Activated CD4-positive, alpha-beta T cell treated with anti-CD3 and anti-CD28 coated beads, Interleukin-2, amount 50 U/mL, for 24 hours (primary cell): ENCODE results near the gene CHD5.

Experiments
- DNase-seq, 2 donors: peaks; one replicate each; pipeline ENCODE4 v3.0.0-alpha.2; 2020; ENCODE audit warnings: low read depth in 1 of 2, low spot score in 1 of 2

CHD5 gene

GRCh38 chr1:6154525-6155319, 25.4 kb downstream of the CHD5 start:
- DNase-seq, result no peak

GRCh38 chr1:6152882-6153281, 27.2 kb downstream of the CHD5 start:
- no peak for DNase-seq

GRCh38 chr1:6152181-6152580, 27.9 kb downstream of the CHD5 start:
- no peak for DNase-seq

GRCh38 chr1:6151291-6151822, 28.8 kb downstream of the CHD5 start:
- no peak for DNase-seq

GRCh38 chr1:6150006-6150938, 29.8 kb downstream of the CHD5 start:
- no peak for DNase-seq

- DNase-seq, result no peak
Observed at GRCh38 chr1:6149597-6149996, 30.5 kb downstream of the CHD5 start.

- DNase-seq, result peak; percentile 48 to 57
Observed at GRCh38 chr1:6148497-6149241, 31.5 kb downstream of the CHD5 start.

- DNase-seq, result no peak
Observed at GRCh38 chr1:6145864-6146410, 34.2 kb downstream of the CHD5 start.

GRCh38 chr1:6145396-6145750, 34.7 kb downstream of the CHD5 start:
- no peak for DNase-seq

GRCh38 chr1:6144647-6145395, 35.3 kb downstream of the CHD5 start:
- DNase-seq, result no peak

GRCh38 chr1:6144175-6144574, 35.9 kb downstream of the CHD5 start:
- no peak for DNase-seq

- no peak for DNase-seq
Observed at GRCh38 chr1:6143395-6143794, 36.7 kb downstream of the CHD5 start.

- no peak for DNase-seq
Observed at GRCh38 chr1:6142734-6143133, 37.4 kb downstream of the CHD5 start.

- DNase-seq, result no peak
Observed at GRCh38 chr1:6142036-6142621, 38.0 kb downstream of the CHD5 start.

- DNase-seq, result no peak
Observed at GRCh38 chr1:6141592-6141991, 38.5 kb downstream of the CHD5 start.

GRCh38 chr1:6140413-6140812, 39.7 kb downstream of the CHD5 start:
- no peak for DNase-seq

GRCh38 chr1:6137758-6138157, 42.4 kb downstream of the CHD5 start:
- DNase-seq, result no peak

GRCh38 chr1:6136516-6137220, 43.5 kb downstream of the CHD5 start:
- DNase-seq, result no peak
